ENCODE measurements around the gene JUP. TPM values are rescaled to one million over a fixed set of nuclear protein-coding genes. Genes with fewer than 3 reads are reported as not detected.

Gene JUP
- total and polyA plus RNA-seq, 2 of the 13 experiments (the other 11 are each of a cell fraction or from before 2014, with no cell fraction given): 12.1 to 20.6 TPM

- no peak for TF ChIP-seq IRF1 (CRISPR knock-in tag; IDR thresholded peaks at IDR 0.05; ENCODE audit: low read depth)
- no peak for TF ChIP-seq ZNF570 (CRISPR knock-in tag; IDR thresholded peaks at IDR 0.05; ENCODE audit: borderline replicate concordance)
- no peak for TF ChIP-seq U2AF1 (optimal IDR thresholded peaks at IDR 0.05; ENCODE audit: low read depth, low read length)
- no peak for TF ChIP-seq ZNF446 (CRISPR knock-in tag; IDR thresholded peaks at IDR 0.05)
- peak; percentile 77 for TF ChIP-seq ZNF781 (CRISPR knock-in tag; IDR thresholded peaks at IDR 0.05; ENCODE audit: borderline replicate concordance, not compliant biosample characterization)
- TF ChIP-seq CENPX (CRISPR knock-in tag; IDR thresholded peaks at IDR 0.05): no peak
- no peak for TF ChIP-seq FOXM1 (CRISPR knock-in tag; IDR thresholded peaks at IDR 0.05)
- no peak for TF ChIP-seq NAIF1 (CRISPR knock-in tag; IDR thresholded peaks at IDR 0.05; ENCODE audit: borderline replicate concordance)
- peak; percentile 19; the same call in 1 of the 2 replicates for TF ChIP-seq ZNF253 (CRISPR knock-in tag; IDR thresholded peaks at IDR 0.05; ENCODE audit: borderline replicate concordance)
- peak; percentile 11; the same call in 1 of the 2 replicates for TF ChIP-seq RBFOX2 (IDR thresholded peaks at IDR 0.05; ENCODE audit: low read depth, low read length)
- no peak for TF ChIP-seq RFX5 (IDR thresholded peaks at IDR 0.05; ENCODE audit: low read depth, low read length)
- no peak for TF ChIP-seq SMC3 (IDR thresholded peaks at IDR 0.05; ENCODE audit: low read length)
- no peak for TF ChIP-seq TAF15 (IDR thresholded peaks at IDR 0.05; ENCODE audit: low read depth, low read length, poor library complexity, severe bottlenecking)
- peak; percentile 72; the same call in 1 of the 2 replicates for TF ChIP-seq RFXAP (CRISPR knock-in tag; IDR thresholded peaks at IDR 0.05; ENCODE audit: borderline replicate concordance)
- TF ChIP-seq ZBTB38 (CRISPR knock-in tag; IDR thresholded peaks at IDR 0.05): no peak; the same call in 1 of the 2 replicates
- TF ChIP-seq TOE1 (CRISPR knock-in tag; IDR thresholded peaks at IDR 0.05): peak; percentile 71; the same call in 1 of the 2 replicates
- no peak; the same call in 1 of the 2 replicates for TF ChIP-seq TOPORS (CRISPR knock-in tag; IDR thresholded peaks at IDR 0.05)
- TF ChIP-seq RORA (CRISPR knock-in tag; IDR thresholded peaks at IDR 0.05): no peak
- TF ChIP-seq ZNF770 (CRISPR knock-in tag; IDR thresholded peaks at IDR 0.05): 0 out of 2 replicates have a peak, but pooled peaks have one; percentile 12
- TF ChIP-seq ZNF296 (CRISPR knock-in tag; conservative IDR thresholded peaks at IDR 0.05): no peak
- no peak for TF ChIP-seq ZNF737 (CRISPR knock-in tag; IDR thresholded peaks at IDR 0.05; ENCODE audit: borderline replicate concordance)
- peak; percentile 48 for TF ChIP-seq FOSL2 (CRISPR knock-in tag; IDR thresholded peaks at IDR 0.05)
- no peak for TF ChIP-seq KDM5A (IDR thresholded peaks at IDR 0.05; ENCODE audit: borderline replicate concordance, low read length)
- no peak for TF ChIP-seq RBM39 (IDR thresholded peaks at IDR 0.05; ENCODE audit: low read depth, low read length, poor library complexity, severe bottlenecking)
- TF ChIP-seq STAT5B (CRISPR knock-in tag; IDR thresholded peaks at IDR 0.05): no peak
- TF ChIP-seq PLSCR1 (CRISPR knock-in tag; IDR thresholded peaks at IDR 0.05; ENCODE audit: borderline replicate concordance): no peak
- TF ChIP-seq PBX2 (CRISPR knock-in tag; IDR thresholded peaks at IDR 0.05): 0 out of 2 replicates have a peak, but pooled peaks have one; percentile 7
Observed at GRCh38 chr17:41772586-41773189, 13.8 kb downstream of the JUP start (continued).
